Ishikawa (cell line): ENCODE results near the gene PRODH2.

Experiments
- CEBPB ChIP-seq: IDR thresholded peaks from 2 replicates; pipeline ENCODE4 v1.6.1; 2012
- EP300 ChIP-seq: IDR thresholded peaks from 2 replicates; pipeline ENCODE4 v1.6.1; 2012; ENCODE audit warnings: borderline replicate concordance
- FOXM1 ChIP-seq: IDR thresholded peaks from 2 replicates; pipeline ENCODE4 v1.6.1; 2012; ENCODE audit warnings: low read depth, borderline replicate concordance
- YY1 ChIP-seq: IDR thresholded peaks from 2 replicates; pipeline ENCODE4 v1.6.1; 2012; ENCODE audit warnings: low read depth
- TF ChIP-seq, protein P1 (sequence below): IDR thresholded peaks from 2 replicates; pipeline ENCODE4 v1.6.1; 2012; ENCODE audit warnings: low read depth, mild to moderate bottlenecking
- TF ChIP-seq, protein P2 (sequence below): IDR thresholded peaks from 2 replicates; pipeline ENCODE4 v1.6.1; 2012

DNA sequence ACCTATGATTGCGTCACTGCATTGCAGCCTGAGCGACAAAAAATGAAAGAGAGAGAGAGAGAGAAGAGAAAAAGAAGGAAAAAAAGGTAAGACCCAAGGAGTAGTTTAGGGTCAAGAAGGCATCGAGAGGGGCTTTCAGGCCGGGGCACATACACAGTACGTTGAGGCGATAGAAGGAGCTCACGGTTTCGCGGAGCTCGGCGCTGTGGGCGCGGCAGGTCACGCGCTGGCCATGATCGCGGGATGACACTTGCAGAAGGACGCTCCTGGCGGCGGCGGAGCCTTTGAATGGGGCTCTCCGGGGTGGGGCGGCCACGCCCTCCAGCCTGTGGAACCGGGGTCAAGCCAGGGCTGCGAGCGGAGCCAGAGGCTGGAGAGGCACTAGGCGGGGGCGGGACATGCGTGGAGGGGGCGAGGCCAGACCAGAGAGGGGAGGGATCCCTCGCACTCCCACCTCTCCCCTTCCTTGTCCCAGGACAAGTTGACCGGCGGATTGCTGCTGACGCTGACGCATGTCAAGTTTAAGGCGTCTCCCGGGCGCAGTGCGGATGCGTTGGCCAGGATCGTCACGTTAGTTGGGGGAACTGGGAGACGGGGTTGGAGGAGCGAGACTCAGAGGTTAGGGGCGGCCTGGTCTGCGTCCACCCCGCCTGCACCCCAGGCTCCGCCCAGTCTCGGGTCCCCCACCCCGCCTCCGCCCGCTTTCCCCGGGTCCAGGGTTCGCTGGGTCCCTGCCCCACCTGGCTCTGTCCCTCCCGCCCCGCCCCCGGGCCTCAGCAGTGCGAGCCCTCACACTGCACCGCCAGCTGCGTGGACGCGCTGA is 32.8 kb upstream of the PRODH2 start:
- TF ChIP-seq FOXM1 (no peak), YY1 (no peak), CEBPB (peak; percentile 71), EP300 (no peak)
- TF ChIP-seq, protein P1, sequence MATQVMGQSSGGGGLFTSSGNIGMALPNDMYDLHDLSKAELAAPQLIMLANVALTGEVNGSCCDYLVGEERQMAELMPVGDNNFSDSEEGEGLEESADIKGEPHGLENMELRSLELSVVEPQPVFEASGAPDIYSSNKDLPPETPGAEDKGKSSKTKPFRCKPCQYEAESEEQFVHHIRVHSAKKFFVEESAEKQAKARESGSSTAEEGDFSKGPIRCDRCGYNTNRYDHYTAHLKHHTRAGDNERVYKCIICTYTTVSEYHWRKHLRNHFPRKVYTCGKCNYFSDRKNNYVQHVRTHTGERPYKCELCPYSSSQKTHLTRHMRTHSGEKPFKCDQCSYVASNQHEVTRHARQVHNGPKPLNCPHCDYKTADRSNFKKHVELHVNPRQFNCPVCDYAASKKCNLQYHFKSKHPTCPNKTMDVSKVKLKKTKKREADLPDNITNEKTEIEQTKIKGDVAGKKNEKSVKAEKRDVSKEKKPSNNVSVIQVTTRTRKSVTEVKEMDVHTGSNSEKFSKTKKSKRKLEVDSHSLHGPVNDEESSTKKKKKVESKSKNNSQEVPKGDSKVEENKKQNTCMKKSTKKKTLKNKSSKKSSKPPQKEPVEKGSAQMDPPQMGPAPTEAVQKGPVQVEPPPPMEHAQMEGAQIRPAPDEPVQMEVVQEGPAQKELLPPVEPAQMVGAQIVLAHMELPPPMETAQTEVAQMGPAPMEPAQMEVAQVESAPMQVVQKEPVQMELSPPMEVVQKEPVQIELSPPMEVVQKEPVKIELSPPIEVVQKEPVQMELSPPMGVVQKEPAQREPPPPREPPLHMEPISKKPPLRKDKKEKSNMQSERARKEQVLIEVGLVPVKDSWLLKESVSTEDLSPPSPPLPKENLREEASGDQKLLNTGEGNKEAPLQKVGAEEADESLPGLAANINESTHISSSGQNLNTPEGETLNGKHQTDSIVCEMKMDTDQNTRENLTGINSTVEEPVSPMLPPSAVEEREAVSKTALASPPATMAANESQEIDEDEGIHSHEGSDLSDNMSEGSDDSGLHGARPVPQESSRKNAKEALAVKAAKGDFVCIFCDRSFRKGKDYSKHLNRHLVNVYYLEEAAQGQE, result no peak
- TF ChIP-seq, protein P2, sequence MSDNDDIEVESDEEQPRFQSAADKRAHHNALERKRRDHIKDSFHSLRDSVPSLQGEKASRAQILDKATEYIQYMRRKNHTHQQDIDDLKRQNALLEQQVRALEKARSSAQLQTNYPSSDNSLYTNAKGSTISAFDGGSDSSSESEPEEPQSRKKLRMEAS, result no peak; the same call in 1 of the 2 replicates
